NT2/D1 (cell line): ENCODE results near the gene KSR1.
"Not testable (repeated sequence)": the region's sequence is repeated elsewhere in the genome, so short reads cannot be mapped to it uniquely, and the experiment has no call there.

Source experiments
- SUZ12 ChIP-seq: IDR thresholded peaks from 2 replicates; pipeline ENCODE4 v1.6.1; 2011; ENCODE audit not compliant: insufficient read length, insufficient read depth; ENCODE audit errors: extremely low read depth
- YY1 ChIP-seq: IDR thresholded peaks from 2 replicates; pipeline ENCODE4 v1.6.1; 2011; ENCODE audit not compliant: insufficient read length, insufficient read depth
- ZNF274 ChIP-seq: IDR thresholded peaks from 2 replicates; pipeline ENCODE4 v1.6.1; 2011; ENCODE audit warnings: mild to moderate bottlenecking, low read depth, low read length

- TF ChIP-seq YY1, ZNF274, SUZ12: not testable (repeated sequence)
Measured at GRCh38 chr17:27632766-27633165, 176.5 kb downstream of the KSR1 start.
